ENCODE data around the gene ATP5F1C.

The ATP5F1C gene

GRCh38 chr10:7836571-7836970, 48.6 kb downstream of the ATP5F1C start:
- DNase-seq (ENCODE audit: low read depth in 2 of 3, low spot score in 1 of 3): no peak

GRCh38 chr10:7846591-7846990, 58.6 kb downstream of the ATP5F1C start:
- DNase-seq (ENCODE audit: low read depth in 2 of 3, low spot score in 1 of 3): no peak

GRCh38 chr10:7853226-7853842, 65.4 kb downstream of the ATP5F1C start:
- DNase-seq (ENCODE audit: low read depth in 2 of 3, low spot score in 1 of 3): no peak

GRCh38 chr10:7853890-7854289, 65.9 kb downstream of the ATP5F1C start:
- DNase-seq (ENCODE audit: low read depth in 2 of 3, low spot score in 1 of 3): no peak

GRCh38 chr10:7855205-7855604, 67.2 kb downstream of the ATP5F1C start:
- no peak for DNase-seq (ENCODE audit: low read depth in 2 of 3, low spot score in 1 of 3)

GRCh38 chr10:7856678-7857077, 68.7 kb downstream of the ATP5F1C start:
- DNase-seq (ENCODE audit: low read depth in 2 of 3, low spot score in 1 of 3): no peak

- no peak for DNase-seq (ENCODE audit: low read depth in 2 of 3, low spot score in 1 of 3)
These were observed 69.3 kb downstream of the ATP5F1C start for GRCh38 chr10:7857262-7857661.
